ENCODE measurements around the gene DPT.

DNA sequence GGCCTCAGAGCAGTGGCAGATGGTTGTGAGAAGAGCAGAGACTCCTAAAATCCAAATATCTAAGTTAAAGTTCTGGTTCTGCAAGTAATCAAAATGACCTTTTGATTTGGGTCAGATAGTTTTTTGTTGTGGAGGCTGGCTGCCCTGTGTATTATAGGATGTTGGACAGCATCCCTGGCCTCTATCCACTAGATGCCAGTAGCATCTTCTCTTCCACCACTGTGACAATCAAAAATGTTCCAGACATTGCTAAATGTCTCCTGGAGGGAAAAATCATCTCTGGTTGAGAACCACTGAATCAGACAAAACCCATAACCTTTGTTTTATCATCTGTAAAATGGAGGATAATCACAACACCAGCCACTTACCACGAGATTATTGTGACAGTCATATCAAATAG, 5.9 kb upstream of the DPT start:
- TF ChIP-seq, protein P1, sequence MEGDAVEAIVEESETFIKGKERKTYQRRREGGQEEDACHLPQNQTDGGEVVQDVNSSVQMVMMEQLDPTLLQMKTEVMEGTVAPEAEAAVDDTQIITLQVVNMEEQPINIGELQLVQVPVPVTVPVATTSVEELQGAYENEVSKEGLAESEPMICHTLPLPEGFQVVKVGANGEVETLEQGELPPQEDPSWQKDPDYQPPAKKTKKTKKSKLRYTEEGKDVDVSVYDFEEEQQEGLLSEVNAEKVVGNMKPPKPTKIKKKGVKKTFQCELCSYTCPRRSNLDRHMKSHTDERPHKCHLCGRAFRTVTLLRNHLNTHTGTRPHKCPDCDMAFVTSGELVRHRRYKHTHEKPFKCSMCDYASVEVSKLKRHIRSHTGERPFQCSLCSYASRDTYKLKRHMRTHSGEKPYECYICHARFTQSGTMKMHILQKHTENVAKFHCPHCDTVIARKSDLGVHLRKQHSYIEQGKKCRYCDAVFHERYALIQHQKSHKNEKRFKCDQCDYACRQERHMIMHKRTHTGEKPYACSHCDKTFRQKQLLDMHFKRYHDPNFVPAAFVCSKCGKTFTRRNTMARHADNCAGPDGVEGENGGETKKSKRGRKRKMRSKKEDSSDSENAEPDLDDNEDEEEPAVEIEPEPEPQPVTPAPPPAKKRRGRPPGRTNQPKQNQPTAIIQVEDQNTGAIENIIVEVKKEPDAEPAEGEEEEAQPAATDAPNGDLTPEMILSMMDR (IDR thresholded peaks at IDR 0.05): no peak
- no peak for TF ChIP-seq POLR2AphosphoS5 (IDR thresholded peaks at IDR 0.05)
- no peak for TF ChIP-seq POLR2A (IDR thresholded peaks at IDR 0.05)
- no peak for TF ChIP-seq EP300 (IDR thresholded peaks at IDR 0.05)
